ENCODE data around the gene LANCL2.
"Not testable (repeated sequence)": the region's sequence is repeated elsewhere in the genome, so short reads cannot be mapped to it uniquely, and the experiment has no call there.

LANCL2 gene

DNA sequence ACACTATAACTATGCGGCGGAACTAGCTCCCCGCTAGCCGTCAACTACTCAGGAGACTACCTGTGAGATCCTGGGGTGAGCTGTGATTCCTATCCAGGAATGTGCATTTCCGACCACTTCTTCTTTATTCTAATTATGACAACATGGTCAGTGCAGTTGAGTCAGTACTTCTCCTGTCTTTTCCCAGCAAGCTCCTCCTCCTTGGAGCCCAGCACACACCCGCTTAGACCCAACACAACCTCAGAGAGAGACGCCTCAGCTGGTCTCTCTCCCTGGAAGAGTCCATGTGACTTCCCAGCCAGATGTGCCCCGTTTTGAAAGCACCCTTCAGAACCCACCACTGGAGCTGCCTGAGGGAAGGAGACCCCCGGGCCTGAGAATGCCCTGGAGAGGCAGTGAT, 106.5 kb downstream of the LANCL2 start:
- DNase-seq (ENCODE audit: low spot score), result not testable (repeated sequence)

DNA sequence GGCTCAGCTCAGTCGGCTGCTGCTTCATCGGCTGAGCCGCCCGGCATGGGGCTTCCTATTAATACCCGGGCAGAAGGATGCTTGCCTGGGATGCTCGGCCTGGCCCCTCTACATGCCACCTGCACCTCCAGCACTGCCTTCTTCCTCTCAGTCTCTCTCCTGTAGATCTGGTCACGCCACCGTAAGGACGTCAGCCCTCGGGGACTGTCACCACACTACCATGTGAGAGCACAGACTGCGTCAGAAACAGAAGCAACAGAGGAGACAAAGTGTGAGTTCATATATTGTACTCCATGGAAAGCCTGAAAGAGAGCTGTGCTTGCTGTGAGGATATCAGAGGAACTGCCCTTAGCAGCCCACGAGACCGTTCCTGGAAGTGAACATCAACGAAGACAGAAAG, 107.3 kb downstream of the LANCL2 start:
- DNase-seq (ENCODE audit: low spot score), result not testable (repeated sequence)

DNA sequence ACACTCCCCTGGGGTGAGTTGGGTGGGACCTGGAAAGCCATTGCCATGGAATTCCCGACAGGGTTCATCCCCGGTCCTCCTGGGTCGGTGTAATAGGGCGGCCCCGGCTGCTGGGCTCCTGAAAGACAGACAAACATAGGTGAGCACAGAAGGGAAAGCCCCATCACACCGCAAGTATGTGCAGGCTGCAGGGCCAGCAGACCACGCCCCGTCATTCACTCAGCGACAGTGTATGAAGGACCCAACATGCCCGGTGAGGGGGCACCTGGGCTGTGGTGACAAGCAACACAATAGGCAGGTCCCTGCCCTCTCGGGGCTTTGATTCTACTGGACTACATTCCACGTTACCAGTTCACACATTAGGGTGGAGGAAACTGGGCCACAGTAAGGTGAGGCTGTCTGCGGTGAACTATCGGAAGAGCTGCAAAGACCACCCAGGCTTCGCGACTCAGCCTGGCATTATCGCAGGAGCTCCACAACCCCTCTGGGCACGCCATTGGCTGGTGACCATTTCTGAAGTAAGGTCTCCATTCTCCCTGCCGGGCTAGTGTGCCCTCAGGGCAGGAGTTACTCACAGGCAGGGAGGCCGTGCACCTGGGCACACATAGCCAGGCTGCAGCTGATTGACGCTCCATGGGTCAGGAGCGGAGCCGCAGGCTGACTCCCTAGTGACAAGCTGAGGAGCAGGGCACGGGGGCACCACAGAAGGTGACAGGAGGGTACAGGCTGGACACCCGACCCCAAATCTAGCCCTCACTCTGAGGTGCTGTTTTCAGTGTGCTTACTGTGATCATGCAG, 108.0 kb downstream of the LANCL2 start:
- no peak for DNase-seq (ENCODE audit: low spot score)

DNA sequence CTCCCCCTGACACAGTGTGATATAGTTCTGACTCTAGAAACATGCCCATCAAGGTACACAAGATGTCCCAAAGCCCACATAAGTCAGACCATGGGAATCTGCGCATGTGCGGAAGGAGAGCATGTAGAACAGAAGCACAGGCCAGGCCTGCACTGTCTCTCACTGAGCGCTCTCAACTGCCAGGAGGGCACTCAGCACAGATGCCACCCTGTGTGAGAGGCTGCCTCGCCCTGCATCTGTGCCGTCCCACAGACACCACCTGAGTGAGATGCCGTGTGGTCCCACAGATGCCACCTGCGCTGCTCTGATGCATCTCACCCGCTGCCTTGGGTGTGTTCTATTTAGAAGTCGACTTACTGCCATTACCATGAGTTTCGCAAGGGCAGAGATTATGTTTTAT, 108.8 kb downstream of the LANCL2 start:
- no peak for DNase-seq (ENCODE audit: low spot score)

DNA sequence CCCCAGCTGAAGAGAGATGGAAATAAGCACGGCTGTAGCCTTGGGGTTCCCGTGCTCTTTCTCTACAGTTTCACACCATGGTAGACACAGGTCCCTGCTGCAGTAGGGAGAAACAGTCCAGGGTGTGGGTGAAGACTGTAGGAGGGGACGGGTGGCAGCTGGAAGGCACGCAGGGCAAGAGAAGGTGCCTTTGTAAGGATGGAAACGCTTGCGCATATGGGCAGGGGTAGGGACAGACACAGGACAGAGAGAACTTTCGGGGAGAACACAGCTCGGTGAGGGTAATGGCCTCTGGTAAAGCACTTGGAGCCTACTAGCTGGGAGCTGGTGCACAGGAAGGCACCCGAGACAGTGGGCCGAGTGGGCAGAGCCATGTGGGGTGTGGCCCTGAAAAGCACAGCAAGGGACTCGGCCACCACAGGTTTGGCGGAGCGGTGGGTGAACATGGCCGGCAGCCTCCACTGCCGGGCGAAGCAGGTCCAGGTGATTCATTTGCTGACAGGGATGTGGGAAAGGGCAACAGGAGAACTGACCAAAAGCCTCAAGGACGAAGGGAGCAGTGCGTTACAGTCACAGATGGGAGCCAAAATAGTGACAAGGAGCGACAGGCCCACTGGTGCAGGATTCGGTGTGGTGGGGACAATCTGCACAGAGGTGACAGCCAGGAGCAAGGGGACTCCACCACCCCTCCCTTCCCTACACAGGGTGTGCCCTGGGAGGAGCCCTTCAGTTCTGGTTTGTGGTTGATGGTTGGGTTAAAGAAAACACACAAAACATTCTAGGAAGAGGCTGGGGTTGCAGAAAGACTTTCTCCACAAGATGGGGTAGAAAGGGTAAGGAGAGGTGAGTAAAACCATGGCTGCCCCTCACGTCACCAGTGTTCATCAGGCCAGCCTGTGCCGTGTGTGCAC, 110.1 kb downstream of the LANCL2 start:
- no peak for DNase-seq (ENCODE audit: low spot score)

DNA sequence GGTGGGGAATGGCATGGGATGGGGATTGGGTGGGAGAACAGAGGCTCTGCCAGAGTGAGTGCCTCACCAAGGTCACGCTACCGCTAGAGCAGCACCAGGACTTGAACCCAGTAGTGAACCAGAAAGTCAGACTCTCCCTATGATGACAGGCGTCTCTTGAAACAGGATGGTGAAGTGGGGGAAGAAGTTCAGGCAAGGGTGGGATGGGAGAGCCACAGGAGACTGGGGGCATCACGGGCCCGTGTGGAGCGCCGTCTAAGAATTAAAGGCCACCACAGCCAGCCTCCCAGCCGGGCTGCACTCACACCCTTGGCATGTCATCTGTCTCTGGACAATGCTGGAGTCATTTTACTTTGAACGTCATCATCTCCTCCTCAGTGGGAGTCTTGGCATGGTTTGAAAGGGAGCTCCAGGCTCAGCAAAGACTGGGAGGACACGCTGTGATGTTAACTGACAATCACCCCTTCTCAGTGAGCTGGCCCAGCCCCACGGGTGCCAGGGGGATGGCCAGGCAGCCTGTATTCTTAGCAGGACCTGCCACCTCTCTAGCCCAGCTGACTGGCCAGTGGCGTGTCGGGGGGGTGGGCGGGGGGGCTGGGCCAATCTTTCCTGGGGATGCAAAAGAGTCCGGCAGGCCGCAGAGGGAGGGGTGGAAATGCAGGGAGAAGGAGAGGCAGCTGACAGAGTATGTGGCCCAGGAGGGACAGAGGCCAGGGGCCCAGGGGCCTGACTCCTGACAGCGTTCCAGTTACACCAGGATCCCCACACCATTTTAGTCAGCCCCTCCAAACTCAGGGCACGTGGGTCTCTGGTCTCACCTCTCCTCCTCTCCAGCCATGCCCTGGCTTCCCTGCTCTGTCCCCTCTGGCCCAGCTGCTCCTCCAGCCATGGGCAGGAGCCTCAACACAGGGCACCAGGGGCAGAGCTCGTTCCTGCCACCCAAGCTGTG, 111.0 kb downstream of the LANCL2 start:
- no peak for DNase-seq (ENCODE audit: low spot score)

DNA sequence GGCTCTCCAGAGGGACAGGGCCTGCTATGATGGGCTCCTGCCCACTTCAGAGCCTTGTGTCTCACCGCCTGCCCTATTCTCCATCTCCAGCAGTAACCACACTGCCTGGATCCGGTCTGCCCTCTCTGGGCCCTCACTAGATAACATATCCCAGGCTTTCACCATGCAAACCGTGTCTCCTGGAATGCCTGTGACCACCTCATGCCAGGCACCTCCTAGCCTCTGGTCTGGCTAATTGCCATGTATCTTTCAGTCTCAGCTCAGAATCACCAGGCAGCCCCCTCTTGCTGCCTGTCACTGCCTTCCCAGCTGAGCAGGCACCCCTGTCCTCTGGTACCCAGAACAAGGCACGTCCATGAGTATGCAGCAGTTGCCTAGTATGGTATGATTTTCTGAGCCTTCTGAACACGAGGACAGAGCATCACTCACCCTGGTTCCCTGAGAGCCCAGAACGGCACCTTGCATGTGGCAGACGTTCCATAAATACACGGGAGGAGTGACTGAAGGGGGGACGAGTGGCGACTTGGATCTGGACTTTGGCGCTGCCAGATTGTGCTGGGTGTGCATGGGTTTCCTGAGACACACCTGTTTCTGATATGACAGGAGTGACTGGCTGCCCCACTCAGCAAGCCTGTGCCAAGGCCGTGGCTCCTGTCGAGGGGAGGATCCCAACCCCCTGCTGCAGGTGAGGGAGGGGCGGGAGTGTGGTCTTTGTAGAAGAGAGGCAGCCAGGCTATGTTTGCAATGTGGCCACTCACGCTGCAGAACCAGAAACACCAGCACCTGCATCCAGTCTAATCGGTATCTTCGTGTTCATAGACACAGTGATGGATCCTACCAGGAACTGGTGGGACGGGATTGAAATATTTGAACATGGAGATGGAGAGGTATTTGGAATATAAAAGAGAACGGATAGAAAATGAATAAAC, 112.0 kb downstream of the LANCL2 start:
- no peak for DNase-seq (ENCODE audit: low spot score)

DNA sequence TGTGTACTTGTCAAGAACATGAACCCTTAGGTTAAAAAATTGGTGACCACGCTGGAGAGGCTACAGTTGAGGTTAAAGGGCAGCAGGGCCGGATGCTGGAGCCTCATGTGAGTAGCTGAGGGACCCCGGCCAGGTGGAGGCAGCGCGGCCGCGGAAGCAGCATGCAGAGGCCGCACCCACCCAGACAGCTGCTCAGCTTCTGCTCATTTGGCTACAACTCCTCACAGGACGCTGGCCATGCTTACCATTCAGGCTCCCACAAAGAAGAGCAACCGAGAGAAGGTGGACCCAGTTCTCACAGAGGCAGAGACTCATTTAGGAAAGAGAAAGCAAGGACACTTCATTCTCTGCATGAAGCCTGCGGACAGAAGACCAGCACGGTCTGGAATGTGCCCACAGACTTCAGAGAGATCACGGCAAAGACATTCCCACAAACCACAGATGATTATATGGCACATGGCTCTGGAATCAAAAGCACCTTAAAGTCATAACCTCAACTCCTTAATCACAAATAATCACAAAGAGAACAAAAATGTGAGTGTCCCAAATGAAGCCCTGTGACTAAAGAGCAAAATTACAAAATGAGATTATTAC, 112.7 kb downstream of the LANCL2 start:
- DNase-seq (ENCODE audit: low spot score), result no peak

DNA sequence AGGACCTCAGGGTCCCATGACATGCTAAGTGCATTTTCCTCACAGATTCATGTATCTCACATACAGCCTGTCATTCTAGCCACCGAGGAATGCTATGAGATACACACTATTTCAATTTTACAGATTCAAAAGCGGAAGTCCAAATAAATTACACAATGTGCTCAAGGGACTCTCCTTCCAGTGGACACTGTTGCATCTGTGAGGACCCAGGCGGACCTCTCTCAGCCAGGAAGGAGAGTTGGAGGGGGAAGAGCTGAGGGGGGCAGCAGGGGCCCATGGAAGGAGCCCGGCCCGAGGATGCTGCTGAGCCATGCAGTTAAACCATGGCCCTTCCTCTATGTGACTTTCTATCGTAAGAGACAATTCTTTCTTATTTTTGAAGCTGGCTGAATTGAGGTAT, 113.6 kb downstream of the LANCL2 start:
- DNase-seq (ENCODE audit: low spot score), result no peak

DNA sequence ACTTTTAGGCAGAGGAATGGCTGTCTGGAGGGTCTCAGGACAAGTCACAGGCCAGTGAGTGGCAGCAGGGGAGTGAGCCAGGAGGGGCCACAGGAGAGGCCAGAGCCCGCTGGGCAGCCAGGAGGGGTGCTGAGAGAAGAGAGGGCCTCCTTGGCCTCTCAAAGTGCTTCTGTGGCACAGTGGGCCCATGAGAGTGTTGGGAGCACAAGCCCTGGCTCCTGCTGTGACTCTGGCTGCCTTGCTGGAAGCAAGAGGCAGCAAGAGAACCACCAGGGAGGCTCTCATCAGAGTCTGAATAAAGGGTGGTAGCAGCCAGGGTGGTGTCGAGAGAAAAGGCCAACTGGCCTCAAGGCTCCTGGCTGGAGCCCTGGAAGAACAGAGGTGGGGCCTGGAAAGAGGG, 116.0 kb downstream of the LANCL2 start:
- no peak for DNase-seq (ENCODE audit: low spot score)

DNA sequence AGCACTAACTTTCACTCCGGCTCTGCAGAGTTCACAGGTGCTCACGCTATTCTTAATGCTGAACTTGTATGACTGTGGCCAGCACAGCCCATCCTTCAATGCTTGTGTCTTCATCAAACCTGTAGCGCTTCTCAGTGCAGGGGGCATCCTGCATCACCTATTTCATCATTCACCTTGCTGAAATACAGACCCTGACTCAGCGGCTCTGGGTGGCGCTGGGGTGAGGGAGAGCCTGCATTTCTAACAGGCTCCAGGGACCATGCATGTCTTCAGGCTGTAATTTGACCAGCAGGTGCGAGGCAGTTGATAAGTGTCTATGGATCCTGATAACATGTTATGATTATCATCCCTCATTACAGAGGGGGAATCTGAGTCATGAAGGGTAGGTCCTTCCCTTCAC, 117.9 kb downstream of the LANCL2 start:
- no peak for DNase-seq (ENCODE audit: low spot score)
